Activated CD4-positive, alpha-beta T cell treated with anti-CD3 and anti-CD28 coated beads, Interleukin-2, amount 10 ng/mL, durations not matched to agents 24 days and 14 days (primary cell): ENCODE measurements around the gene SERP2. TPM values are rescaled to one million over a fixed set of nuclear protein-coding genes. Genes with fewer than 3 reads are reported as not detected.

Experiments
- total RNA-seq: library from RNA; stranded (reverse); gene quantifications from 2 replicates; pipeline ENCODE4 v1.2.3, GENCODE V29; 2022

The SERP2 gene
- total RNA-seq, 1 donor from 2014 or later = not detected

Other genes with a start within 250 kb of the SERP2 start
- 4.7 and 6.5 TPM in 2 replicates for gene TSC22D1, start 202.5 kb downstream of the SERP2 start, total RNA-seq